ENCODE measurements around the gene MYO6.

Gene MYO6

GRCh38 chr6:75794954-75795739 is 46.1 kb downstream of the MYO6 start:
- TF ChIP-seq CTCF (IDR thresholded peaks at IDR 0.05): no peak

GRCh38 chr6:75796723-75797122 is 47.7 kb downstream of the MYO6 start:
- no peak for TF ChIP-seq CTCF (IDR thresholded peaks at IDR 0.05)

- TF ChIP-seq CTCF (IDR thresholded peaks at IDR 0.05): no peak
Observed at GRCh38 chr6:75800133-75800532, 51.1 kb downstream of the MYO6 start.

- TF ChIP-seq CTCF (IDR thresholded peaks at IDR 0.05): no peak
Observed at GRCh38 chr6:75800708-75801505, 51.9 kb downstream of the MYO6 start.

GRCh38 chr6:75802366-75802765 is 53.3 kb downstream of the MYO6 start:
- TF ChIP-seq CTCF (IDR thresholded peaks at IDR 0.05): no peak

- no peak for TF ChIP-seq CTCF (IDR thresholded peaks at IDR 0.05)
Observed at GRCh38 chr6:75808507-75808906, 59.5 kb downstream of the MYO6 start.

GRCh38 chr6:75812560-75812959 is 63.5 kb downstream of the MYO6 start:
- no peak for TF ChIP-seq CTCF (IDR thresholded peaks at IDR 0.05)
